Esophagus squamous epithelium (tissue), 5 donors: ENCODE measurements around the gene DCBLD2. TPM values are rescaled to one million over a fixed set of nuclear protein-coding genes. Genes with fewer than 3 reads are reported as not detected.

Experiments used
- DNase-seq: peaks from one replicate; lab custom pipeline; 2025; lab: John Stamatoyannopoulos, UW
- H3K27ac ChIP-seq, 4 donors: fragments of 200-600 bp; sonication (generic); one replicate each; pipeline ENCODE4 v1.5.1; 2016 to 2019; ENCODE audit warnings: mild to moderate bottlenecking in 1 of 4
- H3K27me3 ChIP-seq, 4 donors: fragments of 200-600 bp; sonication (generic); 1 replicate in 3 of 4; 2 replicates in 1 of 4; pipeline versions ENCODE4 v1.5.1 to v1.6.0; 2017 to 2021; ENCODE audit warnings: antibody characterized with exemption in 1 of 4
- H3K36me3 ChIP-seq, 3 donors: fragments of 200-600 bp; sonication (generic); one replicate each; pipeline ENCODE4 v1.5.1; 2016 to 2019
- H3K4me1 ChIP-seq, 3 donors: fragments of 200-600 bp; sonication (generic); one replicate each; pipeline ENCODE4 v1.5.1; 2017 to 2019
- H3K4me3 ChIP-seq, 4 donors: fragments of 200-600 bp; sonication (generic); 1 replicate in 3 of 4; 2 replicates in 1 of 4; pipeline ENCODE4 v1.5.1; 2016 to 2019; ENCODE audit warnings: mild to moderate bottlenecking in 2 of 4, moderate library complexity in 1 of 4
- H3K9me3 ChIP-seq, 3 donors: fragments of 200-600 bp; sonication (generic); one replicate each; pipeline ENCODE4 v1.5.1; 2016 to 2019
- CTCF ChIP-seq, 6 experiments: fragments of 450-650 bp in 4 of 6; fragments of 200-600 bp in 2 of 6; sonication (generic) in 2 of 6; IDR thresholded peaks; one replicate each; pipeline ENCODE4 v1.5.1; 2016 to 2019; ENCODE audit warnings: antibody characterized with exemption in 6 of 6, mild to moderate bottlenecking in 4 of 6, moderate library complexity in 4 of 6
- POLR2A ChIP-seq, 4 donors: fragments of 450-650 bp; IDR thresholded peaks; one replicate each; pipeline ENCODE4 v1.6.1; 2017; ENCODE audit warnings: antibody characterized with exemption in 4 of 4, mild to moderate bottlenecking in 4 of 4, moderate library complexity in 3 of 4
- WGBS, 2 donors: methylation state at CpG; one replicate each; pipeline ENCODE4 v1.1.5; 2018; 5-methylcytosine and 5-hydroxymethylcytosine counted together
- intact Hi-C: fragments of 100-400 bp; cut with DNase I; formaldehyde crosslinking; loops from one replicate; pipeline ENCODE4 v1.15.0; 2022
- total RNA-seq, 4 donors: library from RNA; depleted of rRNA; stranded (reverse); fragments of >200 nt; gene quantifications; one replicate each; pipeline ENCODE4 v1.1.0, GENCODE V29; 2016
- donor health status: DM: yes; HTN: yes; CAD: no.

DCBLD2 gene
- total RNA-seq, 4 donors from 2014 or later, result 3.7 to 21.4 (median 8.5) TPM

- intact Hi-C loops, result no loop called here
These were observed 11.0 kb upstream of the DCBLD2 start for GRCh38 chr3:98912448-98912847.

GRCh38 chr3:98906230-98906629, 4.7 kb upstream of the DCBLD2 start:
- peaks cover 0 to 8% (median 5%) of the 10 kb centered on the region in 3 donors for H3K4me1 ChIP-seq
- TF ChIP-seq POLR2A (IDR thresholded peaks at IDR 0.05), result no peak
- no peak for TF ChIP-seq CTCF (IDR thresholded peaks at IDR 0.05)
- intact Hi-C loops, result no loop called here
- H3K4me3 ChIP-seq, result no peak overlapping the region
- no peaks in the 10 kb centered on the region for H3K36me3 ChIP-seq
- peaks cover 0 to 6% (median 0%) of the 10 kb centered on the region in 3 donors for H3K9me3 ChIP-seq
- DNase-seq, result no peak
- no peak overlapping the region for H3K27ac ChIP-seq
- no peaks in the 10 kb centered on the region for H3K27me3 ChIP-seq
- 29 to 57% methylated on average over 1 of the region's 1 CpG for WGBS, 2 donors

More at GRCh38 chr3:98912448-98912847, 11.0 kb upstream of the DCBLD2 start:
- H3K4me3 ChIP-seq, result no peak overlapping the region
- WGBS, 2 donors, result 63 to 64% methylated on average over 1 of the region's 1 CpG
- H3K9me3 ChIP-seq, result peaks cover 0 to 6% (median 0%) of the 10 kb centered on the region in 3 donors
- TF ChIP-seq CTCF (IDR thresholded peaks at IDR 0.05), result no peak
- H3K4me1 ChIP-seq, result no peaks in the 10 kb centered on the region
- H3K36me3 ChIP-seq, result no peaks in the 10 kb centered on the region
- DNase-seq, result no peak
- H3K27ac ChIP-seq, result no peak overlapping the region
- H3K27me3 ChIP-seq, result no peaks in the 10 kb centered on the region

- intact Hi-C loops, result no loop called here
- DNase-seq, result no peak
- no peaks in the 10 kb centered on the region for H3K27me3 ChIP-seq
- 88 to 93% methylated on average over 2 to 6 of the region's 11 CpGs for WGBS, 2 donors
- H3K36me3 ChIP-seq, result no peaks in the 10 kb centered on the region
- H3K4me1 ChIP-seq, result peaks cover 7 to 28% (median 14%) of the 10 kb centered on the region in 3 donors
- peaks cover 0 to 6% (median 0%) of the 10 kb centered on the region in 3 donors for H3K9me3 ChIP-seq
- TF ChIP-seq POLR2A (IDR thresholded peaks at IDR 0.05) (no peak), CTCF (IDR thresholded peaks at IDR 0.05) (no peak)
- no peak overlapping the region for H3K27ac ChIP-seq
- H3K4me3 ChIP-seq, result no peak overlapping the region
These were observed 2.4 kb upstream of the DCBLD2 start for GRCh38 chr3:98903705-98904481.

- DNase-seq, result no peak
- intact Hi-C loops, result no loop called here
- WGBS, 2 donors, result 71 to 72% methylated on average over 3 of the region's 3 CpGs
- H3K4me1 ChIP-seq, result peaks cover 7 to 31% (median 14%) of the 10 kb centered on the region in 3 donors
- H3K27ac ChIP-seq, result no peak overlapping the region
- TF ChIP-seq POLR2A (IDR thresholded peaks at IDR 0.05) (no peak), CTCF (IDR thresholded peaks at IDR 0.05) (no peak)
- H3K4me3 ChIP-seq, result no peak overlapping the region
- no peaks in the 10 kb centered on the region for H3K27me3 ChIP-seq
- H3K36me3 ChIP-seq, result no peaks in the 10 kb centered on the region
- peaks cover 0 to 5% (median 0%) of the 10 kb centered on the region in 3 donors for H3K9me3 ChIP-seq
These were observed 1.6 kb upstream of the DCBLD2 start for GRCh38 chr3:98903099-98903498.

GRCh38 chr3:98902351-98902740, 851 bp upstream of the DCBLD2 start:
- DNase-seq, result no peak
- Histone ChIP-seq H3K9me3 (no peaks in the 10 kb centered on the region), H3K4me3 (peak overlapping the region; percentile 69 to 97 (median 94)), H3K4me1 (peaks cover 7 to 31% (median 14%) of the 10 kb centered on the region in 3 donors), H3K36me3 (no peaks in the 10 kb centered on the region), H3K27me3 (no peaks in the 10 kb centered on the region), H3K27ac (peak overlapping the region; percentile 40 to 94 (median 76))
- intact Hi-C loops, result no loop called here
- no peak for TF ChIP-seq POLR2A (IDR thresholded peaks at IDR 0.05)
- TF ChIP-seq CTCF (IDR thresholded peaks at IDR 0.05), result no peak
- WGBS, 2 donors, result 29 to 35% methylated on average over 4 of the region's 4 CpGs
